Measurements from ENCODE around the gene NUDT13. TPM values are rescaled to one million over a fixed set of nuclear protein-coding genes. Genes with fewer than 3 reads are reported as not detected.

The NUDT13 gene
- total and polyA plus RNA-seq, 2 of the 4 experiments (the other 2 are of a cell fraction), result 0.90 to 1.7 TPM

- dilution Hi-C loops (cut with HindIII; ENCODE audit: low sequenced_read_pairs, unreplicated experiment), result no loop called here
Measured at GRCh38 chr10:73117976-73118743, 7.9 kb downstream of the NUDT13 start.

More at GRCh38 chr10:73117976-73118743, 7.9 kb downstream of the NUDT13 start:
- peak overlapping the region; percentile 41; the same call in 1 of the 2 replicates for H3K4ac ChIP-seq (ENCODE audit: low read depth, low read length)
- no peak overlapping the region for H3K23ac ChIP-seq (ENCODE audit: low read depth, low read length)
- no peak overlapping the region for H3K9ac ChIP-seq (ENCODE audit: low read depth, low read length)
- no CpG with 5 or more reads among the region's 5 CpGs for WGBS, 2 experiments (ENCODE audit: extremely low coverage in 2 of 2, insufficient read length in 1 of 2)
- no peak overlapping the region for H3K4me3 ChIP-seq (ENCODE audit: insufficient read depth, low read depth, low read length)
- H3K18ac ChIP-seq (ENCODE audit: low read depth, low read length), result peak overlapping the region; percentile 72; the same call in 1 of the 2 replicates
- H2BK5ac ChIP-seq (ENCODE audit: low read depth, low read length, poor library complexity, severe bottlenecking), result peak overlapping the region; percentile 27
- 0 out of 2 replicates have a peak overlapping the region, but pooled peaks have one; percentile 24 for H3K14ac ChIP-seq (replicated peaks; ENCODE audit: low read depth, low read length)
- H2BK20ac ChIP-seq (ENCODE audit: low read depth, low read length), result no peak overlapping the region
- TF ChIP-seq CEBPB (IDR thresholded peaks at IDR 0.05; ENCODE audit: low read depth, low read length), result no peak
- TF ChIP-seq USF2 (IDR thresholded peaks at IDR 0.05; ENCODE audit: low read depth, low read length), result no peak
- no peak for TF ChIP-seq RFX5 (IDR thresholded peaks at IDR 0.05; ENCODE audit: low read depth, low read length)
- peak; percentile 64; the same call in 1 of the 2 replicates for TF ChIP-seq FOS (IDR thresholded peaks at IDR 0.05; ENCODE audit: low read depth, low read length)
- TF ChIP-seq CTCF (conservative IDR thresholded peaks at IDR 0.05; ENCODE audit: low read depth, low read length), result no peak
- no peak for TF ChIP-seq POLR2A (IDR thresholded peaks at IDR 0.05; ENCODE audit: low read depth, low read length)
- TF ChIP-seq CHD1 (IDR thresholded peaks at IDR 0.05; ENCODE audit: low read depth, low read length), result no peak
- no peak for TF ChIP-seq MAFK (IDR thresholded peaks at IDR 0.05; ENCODE audit: low read depth, low read length)
- no peak overlapping the region for H2AK5ac ChIP-seq (ENCODE audit: low read depth, low read length)
- H2BK120ac ChIP-seq (ENCODE audit: low read depth, low read length), result peak overlapping the region; percentile 9; the same call in 1 of the 2 replicates
- DNase-seq (peak; percentile 67), ATAC-seq (ENCODE audit: low read depth) (peak; percentile 31; the same call in 1 of the 2 replicates)
- H3K27ac ChIP-seq (ENCODE audit: insufficient read depth, low read length), result no peak overlapping the region
- no TSS peak for BruUV-seq (replicated peaks)
- peaks cover 11% of the 10 kb centered on the region for H3K4me1 ChIP-seq (ENCODE audit: control insufficient read depth, insufficient read depth, low read length)
- no peak overlapping the region for H4K5ac ChIP-seq (ENCODE audit: low read depth, low read length)
- no peak overlapping the region for H2AK9ac ChIP-seq (replicated peaks; ENCODE audit: low read depth, low read length, poor library complexity)
- no peak overlapping the region; the same call in 2 of the 3 replicates for H2BK15ac ChIP-seq (ENCODE audit: low read depth, low read length)
- peak overlapping the region; percentile 86; the same call in 1 of the 2 replicates for H3K4me2 ChIP-seq (ENCODE audit: low read depth, low read length)
- H4K91ac ChIP-seq (ENCODE audit: insufficient read depth, low read depth, low read length), result no peak overlapping the region
- H3K79me1 ChIP-seq (ENCODE audit: low read depth in 1 of 2, low read length in 2 of 2), result peaks cover 3 to 12% of the 10 kb centered on the region in 2 experiments; a peak in 2 of 4 replicates
- H3K56ac ChIP-seq (ENCODE audit: extremely low read depth, insufficient read depth, low read length), result no peak overlapping the region
- no peaks in the 10 kb centered on the region for H3K9me1 ChIP-seq (ENCODE audit: insufficient read depth, low read length)
- CTCF ChIA-PET, result interaction anchor here (0.6 kb wide), 1 partner anchor 636 kb away, joined by 3 read pairs; no protein-coding TSS in a partner anchor
- H4K20me1 ChIP-seq (ENCODE audit: insufficient read depth, low read length), result no peaks in the 10 kb centered on the region
- no peaks in the 10 kb centered on the region for H3K36me3 ChIP-seq (ENCODE audit: control insufficient read depth, insufficient read depth, low read length)
- H2AFZ ChIP-seq (replicated peaks; ENCODE audit: low read length, poor library complexity), result no peak overlapping the region
- intact Hi-C loops (cut with micrococcal nuclease), result no loop called here
- no peaks in the 10 kb centered on the region for H3K27me3 ChIP-seq (ENCODE audit: control insufficient read depth, insufficient read depth, low read length)
- in situ Hi-C loops (cut with MboI; ENCODE audit: low sequenced_read_pairs), result no loop called here
- no peak overlapping the region for H4K8ac ChIP-seq (ENCODE audit: low read depth in 2 of 2, low read length in 2 of 2)
- POLR2A ChIA-PET (ENCODE audit: unreplicated experiment), result no interaction called here
- H3K9me3 ChIP-seq (ENCODE audit: control insufficient read depth, insufficient read depth, low read length), result no peaks in the 10 kb centered on the region
